Measurements from ENCODE around the gene NFIX. TPM values are rescaled to one million over a fixed set of nuclear protein-coding genes. Genes with fewer than 3 reads are reported as not detected.

NFIX gene
- total RNA-seq, 2 donors from 2014 or later: 16.9 to 26.7 TPM

DNA sequence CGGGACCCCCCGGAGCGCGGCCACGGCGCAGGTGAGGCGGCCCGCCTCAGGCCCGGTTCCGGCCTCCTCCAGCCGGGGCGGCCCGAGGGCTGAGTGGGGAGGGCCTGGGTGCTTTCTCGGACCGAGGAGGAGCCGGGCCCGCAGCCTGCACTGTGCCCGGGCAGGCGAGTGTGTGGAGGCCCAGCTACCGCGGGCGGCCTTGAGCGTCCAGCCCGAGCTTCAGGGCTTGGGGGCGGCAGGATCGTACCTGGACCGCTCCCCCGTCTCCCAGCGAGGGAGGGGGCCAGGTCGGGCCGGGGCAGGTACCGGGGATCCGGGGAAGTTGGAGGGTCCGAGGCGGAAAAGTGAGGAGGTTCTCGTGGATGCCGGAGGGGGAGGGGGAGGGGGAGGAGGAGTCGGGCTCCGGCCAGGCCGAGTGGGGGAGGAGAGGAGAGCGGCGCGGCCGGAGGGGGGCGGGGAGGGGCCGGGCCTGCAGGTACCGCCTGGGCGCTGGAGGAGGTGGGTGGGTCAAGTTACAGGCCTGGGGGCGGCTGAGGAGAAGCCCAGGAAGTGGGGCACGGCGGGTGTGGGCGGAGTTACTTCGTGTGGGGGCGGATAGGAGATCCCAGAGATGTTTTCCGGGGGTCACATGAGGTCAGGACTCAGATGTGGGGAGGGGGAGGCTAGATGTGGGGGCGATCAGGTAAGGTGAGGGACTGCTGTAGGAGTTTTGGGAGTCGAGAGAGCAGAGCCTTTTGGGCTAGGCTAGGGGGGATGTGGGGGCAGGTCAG is 123.3 kb downstream of the NFIX start:
- Histone ChIP-seq H3K27ac (peak overlapping the region in 3 of 4 donors; percentile 24 to 53 (median 39)), H3K27me3 (no peaks in the 10 kb centered on the region), H3K4me3 (peak overlapping the region; percentile 83 to 89), H3K36me3 (replicated peaks in 1 of 2; ENCODE audit: insufficient read depth in 1 of 2, low read depth in 2 of 2) (no peaks in the 10 kb centered on the region), H3K9me3 (no peaks in the 10 kb centered on the region), H3K4me1 (peaks cover 36% of the 10 kb centered on the region)
- DNase-seq (peak in 3 of 4 donors; percentile 45 to 50 (median 49)), ATAC-seq (peak; percentile 7)
- intact Hi-C loops (cut with DNase I): no loop called here
- TF ChIP-seq POLR2A (IDR thresholded peaks at IDR 0.05) (no peak), CTCF (IDR thresholded peaks at IDR 0.05) (no peak)
- 0 to 1% methylated on average over 36 to 51 of the region's 57 CpGs for WGBS, 2 donors

DNA sequence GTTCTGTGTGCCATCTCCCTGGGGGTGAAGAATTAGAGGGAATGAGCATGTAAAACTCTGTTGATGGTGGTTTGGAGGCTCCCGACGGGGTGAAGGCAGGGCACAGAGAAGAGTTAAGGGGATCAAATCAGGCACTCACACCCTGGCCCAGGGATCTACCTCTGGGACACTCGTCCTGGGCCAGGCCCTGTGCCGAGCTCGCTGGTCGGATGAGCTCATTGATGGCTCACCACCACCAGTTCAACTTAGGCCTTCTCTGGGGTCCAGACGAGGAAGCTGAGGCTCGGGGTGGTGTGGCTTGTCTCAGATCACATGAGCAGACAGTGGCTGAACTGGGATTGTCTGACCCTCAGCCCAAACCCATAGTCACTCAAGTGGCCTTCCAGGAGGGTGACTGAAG is 124.4 kb downstream of the NFIX start:
- ATAC-seq (no peak), DNase-seq (no peak)
- H3K4me3 ChIP-seq: no peak overlapping the region
- intact Hi-C loops (cut with DNase I): no loop called here
- 62 to 80% methylated on average over 2 to 8 of the region's 8 CpGs for WGBS, 2 donors
- peaks cover 36% of the 10 kb centered on the region for H3K4me1 ChIP-seq
- H3K9me3 ChIP-seq: no peaks in the 10 kb centered on the region
- no peaks in the 10 kb centered on the region for H3K36me3 ChIP-seq (replicated peaks in 1 of 2; ENCODE audit: insufficient read depth in 1 of 2, low read depth in 2 of 2)
- no peaks in the 10 kb centered on the region for H3K27me3 ChIP-seq
- H3K27ac ChIP-seq: no peak overlapping the region
- no peak for TF ChIP-seq POLR2A (IDR thresholded peaks at IDR 0.05)
- no peak for TF ChIP-seq CTCF (IDR thresholded peaks at IDR 0.05)

- H3K4me1 ChIP-seq: peaks cover 36% of the 10 kb centered on the region
- ATAC-seq (no peak), DNase-seq (no peak)
- H3K27ac ChIP-seq: no peak overlapping the region
- intact Hi-C loops (cut with DNase I): no loop called here
- no peaks in the 10 kb centered on the region for H3K9me3 ChIP-seq
- H3K36me3 ChIP-seq (replicated peaks in 1 of 2; ENCODE audit: insufficient read depth in 1 of 2, low read depth in 2 of 2): no peaks in the 10 kb centered on the region
- no peak overlapping the region for H3K4me3 ChIP-seq
- H3K27me3 ChIP-seq: no peaks in the 10 kb centered on the region
- TF ChIP-seq POLR2A (IDR thresholded peaks at IDR 0.05): no peak
- TF ChIP-seq CTCF (IDR thresholded peaks at IDR 0.05): no peak
- 76% methylated on average over 7 to 9 of the region's 9 CpGs for WGBS, 2 donors
Measured at GRCh38 chr19:13120031-13120430, 124.8 kb downstream of the NFIX start.

- WGBS, 2 donors: 80 to 81% methylated on average over 8 to 10 of the region's 10 CpGs
- Histone ChIP-seq H3K4me1 (peaks cover 29% of the 10 kb centered on the region), H3K27me3 (no peaks in the 10 kb centered on the region), H3K36me3 (replicated peaks in 1 of 2; ENCODE audit: insufficient read depth in 1 of 2, low read depth in 2 of 2) (no peaks in the 10 kb centered on the region), H3K9me3 (no peaks in the 10 kb centered on the region), H3K4me3 (no peak overlapping the region), H3K27ac (no peak overlapping the region)
- DNase-seq (no peak), ATAC-seq (no peak)
- intact Hi-C loops (cut with DNase I): no loop called here
- TF ChIP-seq POLR2A (IDR thresholded peaks at IDR 0.05): no peak
- TF ChIP-seq CTCF (IDR thresholded peaks at IDR 0.05): no peak
Measured at GRCh38 chr19:13120817-13121216, 125.5 kb downstream of the NFIX start.

All from body of pancreas (tissue), 4 donors.